Subcutaneous abdominal adipose tissue (tissue), 5 donors: ENCODE results near the gene OSM.

ENCODE experiments used
- H3K27ac ChIP-seq: one replicate; pipeline ENCODE4 v1.7.0; 2013; ENCODE audit warnings: low read depth, mild to moderate bottlenecking, inconsistent platforms, low read length, moderate library complexity
- H3K27me3 ChIP-seq, 5 donors: one replicate each; pipeline ENCODE4 v1.7.0; 2013; ENCODE audit warnings: low read length in 5 of 5, inconsistent platforms in 1 of 5; ENCODE audit not compliant: control insufficient read depth in 5 of 5, insufficient read depth in 4 of 5
- H3K36me3 ChIP-seq, 5 donors: one replicate each; pipeline ENCODE4 v1.7.0; 2013; ENCODE audit warnings: low read length in 5 of 5; ENCODE audit not compliant: control insufficient read depth in 5 of 5, insufficient read depth in 5 of 5
- H3K4me1 ChIP-seq, 5 donors: one replicate each; pipeline ENCODE4 v1.7.0; 2013; ENCODE audit warnings: low read length in 5 of 5, mild to moderate bottlenecking in 3 of 5, moderate library complexity in 1 of 5; ENCODE audit not compliant: control insufficient read depth in 5 of 5, insufficient read depth in 5 of 5
- H3K4me3 ChIP-seq, 5 donors: one replicate each; pipeline ENCODE4 v1.7.0; 2013; ENCODE audit warnings: low read length in 5 of 5, low read depth in 1 of 5
- H3K9ac ChIP-seq, 5 donors: one replicate each; pipeline ENCODE4 v1.7.0; 2013; ENCODE audit warnings: low read length in 5 of 5, mild to moderate bottlenecking in 4 of 5, moderate library complexity in 3 of 5
- H3K9me3 ChIP-seq, 5 donors: one replicate each; pipeline ENCODE4 v1.7.0; 2013; ENCODE audit warnings: low read length in 5 of 5; ENCODE audit not compliant: control insufficient read depth in 5 of 5
- donor health status: healthy.
- donor health status: healthy.
- donor health status: healthy.
- donor health status: healthy.
- donor health status: healthy.

Gene OSM

DNA sequence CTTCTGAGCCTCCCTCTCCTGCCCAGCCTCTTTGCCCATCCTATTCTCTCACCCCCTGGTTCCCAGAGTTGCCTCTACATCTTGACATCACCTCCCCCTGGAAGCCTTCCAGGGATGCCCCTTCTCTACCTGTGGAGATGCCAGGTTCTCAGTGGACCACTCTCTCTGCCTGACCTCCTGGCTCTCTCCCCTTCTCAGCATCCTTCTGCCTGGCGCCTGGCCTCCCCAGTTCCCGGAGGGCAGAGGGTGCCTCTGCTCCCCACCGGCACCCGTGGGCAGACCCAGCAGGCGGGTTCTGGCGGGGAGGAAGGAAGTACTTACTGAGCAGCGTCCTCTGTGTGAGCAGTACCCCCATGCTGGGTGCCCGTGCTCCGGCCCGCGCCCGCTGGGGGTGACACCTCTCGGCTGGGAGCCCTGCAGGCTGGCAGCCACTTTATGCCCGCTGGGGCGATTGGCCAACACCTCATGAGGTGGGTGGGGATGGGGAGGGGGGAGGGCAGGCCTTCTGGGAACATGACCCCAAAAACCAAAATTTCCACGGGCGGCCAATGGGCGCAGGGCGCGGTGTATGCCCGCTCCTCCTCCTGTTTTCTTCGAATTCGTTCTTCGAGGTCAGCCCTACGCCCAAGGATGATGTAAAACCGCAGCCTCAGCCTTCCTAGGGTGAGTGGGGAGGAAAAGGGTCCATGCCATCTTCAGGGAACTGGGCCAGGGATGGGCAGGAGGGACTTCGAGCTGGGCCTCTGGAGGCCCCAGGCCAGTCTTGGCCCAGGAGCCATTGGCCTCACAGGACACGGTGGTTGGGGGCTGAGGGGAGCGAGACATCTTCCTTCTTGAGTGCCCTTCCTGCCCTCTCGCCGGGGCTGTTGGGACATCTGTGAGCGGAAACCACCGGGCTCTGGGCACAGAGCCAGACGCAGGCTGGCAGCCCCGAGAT is at the start of gene OSM:
Gene OSM, minus strand, starts transcription at position 407 of the 937 bp plus-strand sequence. Its CDS starts 52 bp downstream, at position 355.
- H3K9ac ChIP-seq = peak within 1 kb of the TSS in 3 of 5 donors; percentile 55 to 62 (median 57)
- peak within 1 kb of the TSS; percentile 8 to 62 (median 49) for H3K4me3 ChIP-seq
- no peaks in the 10 kb centered on the region for H3K9me3 ChIP-seq
- H3K27me3 ChIP-seq = peaks cover 0 to 7% (median 3%) of the 10 kb centered on the region in 5 donors
- H3K27ac ChIP-seq = no peak within 1 kb of the TSS
- H3K36me3 ChIP-seq = no peaks in the 10 kb centered on the region
- peaks cover 0 to 52% (median 7%) of the 10 kb centered on the region in 5 donors for H3K4me1 ChIP-seq

DNA sequence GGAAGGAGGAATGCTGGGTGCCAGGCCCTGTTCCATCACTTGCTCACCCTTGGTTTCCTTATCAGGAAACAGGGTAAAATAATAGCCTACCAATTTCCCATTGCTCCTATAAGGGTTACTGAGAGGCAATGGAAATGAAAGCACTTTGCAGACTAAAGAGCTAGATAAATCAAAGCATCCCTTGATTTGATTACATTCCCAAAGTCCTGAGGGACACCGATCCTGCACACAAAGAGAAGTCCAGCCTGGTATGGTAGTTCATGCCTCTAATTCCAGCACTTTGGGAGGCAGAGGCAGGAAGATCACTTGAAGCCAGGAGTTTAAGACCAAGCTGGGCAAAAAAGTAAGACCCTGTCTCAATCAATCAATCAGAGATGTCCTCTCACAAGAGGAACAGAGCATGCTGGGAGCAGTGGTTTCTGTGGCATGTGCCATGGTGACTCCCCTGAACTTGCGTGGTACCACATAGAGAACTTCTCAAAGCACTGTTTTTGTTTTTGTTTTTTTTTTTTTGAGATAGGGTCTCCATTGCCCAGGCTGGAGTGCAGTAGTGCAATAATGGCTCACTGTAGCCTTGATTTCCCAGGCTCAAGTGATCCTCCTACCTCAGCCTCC is 49.4 kb upstream of the OSM start:
- Histone ChIP-seq H3K36me3 (peaks cover 0 to 36% (median 9%) of the 10 kb centered on the region in 5 donors), H3K27ac (peak overlapping the region; percentile 51), H3K4me1 (peaks cover 16 to 94% (median 83%) of the 10 kb centered on the region in 5 donors), H3K4me3 (no peak overlapping the region), H3K27me3 (no peaks in the 10 kb centered on the region), H3K9ac (peak overlapping the region in 1 of 5 donors; percentile 14), H3K9me3 (no peaks in the 10 kb centered on the region)

DNA sequence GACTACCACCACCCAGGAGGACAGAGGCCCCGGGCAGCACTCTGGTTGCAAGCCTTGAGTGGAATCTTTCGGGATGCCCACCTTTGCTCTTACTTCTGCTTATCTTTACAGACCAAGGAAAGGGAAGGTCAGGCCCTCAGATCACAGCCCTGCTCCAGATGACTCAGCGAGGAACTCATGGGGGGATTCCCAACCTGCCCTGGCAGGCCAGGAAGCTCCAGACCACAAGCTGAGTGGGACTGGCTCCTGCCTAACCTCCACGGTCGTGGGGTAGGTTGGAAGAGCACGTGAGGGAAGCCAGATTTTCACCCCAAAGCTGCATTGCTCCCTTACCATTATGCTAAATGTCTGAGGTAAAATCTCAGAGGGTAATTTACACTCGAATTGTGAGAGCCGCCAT is 48.3 kb upstream of the OSM start:
- Histone ChIP-seq H3K9me3 (no peaks in the 10 kb centered on the region), H3K27me3 (no peaks in the 10 kb centered on the region), H3K27ac (peak overlapping the region; percentile 51), H3K36me3 (peaks cover 0 to 27% (median 6%) of the 10 kb centered on the region in 5 donors), H3K9ac (no peak overlapping the region), H3K4me1 (peaks cover 21 to 94% (median 83%) of the 10 kb centered on the region in 5 donors), H3K4me3 (no peak overlapping the region)

DNA sequence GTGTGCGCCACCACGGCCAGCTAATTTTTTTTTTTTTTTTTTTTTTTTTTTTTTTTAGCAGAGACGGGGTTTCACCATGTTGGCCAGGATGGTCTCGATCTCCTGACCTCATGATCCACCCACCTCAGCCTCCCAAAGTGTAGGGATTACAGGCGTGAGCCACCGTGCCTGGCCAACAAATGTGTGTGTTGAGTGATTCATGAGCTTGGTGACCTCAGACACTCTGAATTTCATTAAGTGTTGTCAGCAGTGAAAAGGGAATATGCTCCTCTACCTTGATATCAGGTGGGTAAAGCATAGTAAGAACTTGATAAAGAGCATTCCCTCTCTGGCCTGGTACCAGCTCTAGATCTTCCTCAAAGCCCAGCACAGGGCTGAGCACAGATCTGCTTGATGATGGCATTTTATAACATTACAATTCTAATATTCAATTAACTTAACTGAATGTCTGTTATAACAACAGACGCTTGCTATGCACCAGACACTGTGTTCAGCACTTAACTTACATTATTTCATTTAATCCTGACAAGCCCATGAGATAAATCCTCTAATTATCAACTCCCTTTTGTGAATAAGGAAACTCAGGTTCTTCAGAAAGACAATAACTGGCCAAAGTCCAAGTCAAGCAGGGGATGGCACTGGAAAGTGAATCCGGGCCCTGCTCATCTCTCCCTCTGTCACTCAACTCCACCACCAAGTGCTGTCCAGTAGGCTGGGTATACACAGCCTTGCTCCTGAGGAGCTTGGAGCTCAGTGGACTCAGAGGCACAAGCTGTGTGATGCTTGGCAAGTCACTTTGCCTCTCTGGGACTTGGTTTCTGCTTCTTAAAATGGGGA is 47.1 kb upstream of the OSM start:
- H3K9me3 ChIP-seq = no peaks in the 10 kb centered on the region
- peaks cover 26 to 94% (median 83%) of the 10 kb centered on the region in 5 donors for H3K4me1 ChIP-seq
- H3K36me3 ChIP-seq = peaks cover 0 to 15% (median 5%) of the 10 kb centered on the region in 5 donors
- H3K4me3 ChIP-seq = no peak overlapping the region
- peak overlapping the region in 1 of 5 donors; percentile 29 for H3K9ac ChIP-seq
- peak overlapping the region; percentile 93 for H3K27ac ChIP-seq
- no peaks in the 10 kb centered on the region for H3K27me3 ChIP-seq

DNA sequence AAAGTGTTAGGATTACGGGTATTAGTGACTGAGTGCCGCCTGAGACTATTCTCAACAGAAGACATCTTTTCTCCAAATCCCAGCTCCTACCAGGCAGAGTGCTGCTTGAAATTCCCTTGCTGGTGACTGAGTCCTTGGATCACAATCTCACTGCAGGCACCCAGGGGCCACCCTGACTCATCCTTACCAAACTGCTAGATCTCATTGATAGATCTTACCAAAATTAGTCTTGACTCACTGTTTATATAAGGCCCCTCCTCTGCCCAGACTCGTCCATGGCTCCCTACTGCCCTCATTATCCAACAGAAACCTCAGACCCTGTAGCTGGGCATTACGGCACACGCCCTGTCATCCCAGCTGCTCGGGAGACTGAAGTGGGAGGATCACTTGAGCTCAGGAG is 45.4 kb upstream of the OSM start:
- Histone ChIP-seq H3K4me1 (peaks cover 34 to 92% (median 83%) of the 10 kb centered on the region in 5 donors), H3K9ac (no peak overlapping the region), H3K27ac (peak overlapping the region; percentile 93), H3K9me3 (no peaks in the 10 kb centered on the region), H3K36me3 (peaks cover 0 to 11% (median 0%) of the 10 kb centered on the region in 5 donors), H3K27me3 (no peaks in the 10 kb centered on the region), H3K4me3 (no peak overlapping the region)

DNA sequence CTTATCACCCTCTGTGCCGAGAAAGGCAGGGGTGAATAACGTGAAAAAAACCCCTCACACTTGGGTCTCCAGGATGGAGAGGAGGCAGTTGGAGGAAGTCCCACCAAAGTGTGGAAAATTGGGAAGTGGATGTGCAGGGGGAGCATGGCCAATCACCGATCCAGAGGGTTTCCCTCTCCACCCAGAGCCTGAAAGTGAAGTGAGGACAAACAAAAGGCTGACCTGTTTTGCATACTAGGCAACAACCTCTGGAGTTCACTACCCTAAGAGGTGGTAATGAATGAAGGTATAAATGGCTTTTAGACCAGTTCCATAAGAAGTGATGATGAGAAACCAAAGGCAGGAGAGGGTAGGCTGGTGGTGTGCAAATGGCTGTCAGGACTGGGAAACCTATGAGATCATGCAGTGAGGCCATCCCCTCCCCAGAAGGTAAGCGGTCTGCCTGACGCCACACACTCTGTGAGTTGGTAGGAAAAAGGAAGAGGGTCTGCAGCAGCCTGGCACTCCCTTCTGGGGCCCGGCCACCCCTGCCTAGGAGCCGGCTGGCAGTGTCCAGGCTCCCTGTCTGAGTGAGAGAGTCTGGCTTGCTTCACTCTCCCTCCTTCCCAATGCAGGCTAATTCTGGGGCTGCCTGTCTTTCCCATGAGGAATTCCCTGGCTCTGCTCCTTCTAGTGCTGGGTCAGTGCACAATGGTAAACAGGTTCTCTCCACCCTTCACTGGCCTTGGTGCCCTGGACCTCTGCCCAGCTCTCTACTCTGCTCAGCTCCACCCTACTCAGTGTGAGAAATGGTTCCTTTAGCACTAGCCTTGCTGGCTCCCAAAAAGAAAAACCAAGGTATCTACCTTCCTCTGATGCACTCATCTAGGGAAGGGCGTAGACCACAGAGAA is 44.5 kb upstream of the OSM start:
- Histone ChIP-seq H3K4me1 (peaks cover 40 to 92% (median 86%) of the 10 kb centered on the region in 5 donors), H3K27ac (peak overlapping the region; percentile 93), H3K27me3 (no peaks in the 10 kb centered on the region), H3K9me3 (no peaks in the 10 kb centered on the region), H3K36me3 (peaks cover 0 to 7% (median 0%) of the 10 kb centered on the region in 5 donors), H3K4me3 (peak overlapping the region; percentile 3 to 45 (median 11)), H3K9ac (peak overlapping the region in 4 of 5 donors; percentile 16 to 57 (median 54))

DNA sequence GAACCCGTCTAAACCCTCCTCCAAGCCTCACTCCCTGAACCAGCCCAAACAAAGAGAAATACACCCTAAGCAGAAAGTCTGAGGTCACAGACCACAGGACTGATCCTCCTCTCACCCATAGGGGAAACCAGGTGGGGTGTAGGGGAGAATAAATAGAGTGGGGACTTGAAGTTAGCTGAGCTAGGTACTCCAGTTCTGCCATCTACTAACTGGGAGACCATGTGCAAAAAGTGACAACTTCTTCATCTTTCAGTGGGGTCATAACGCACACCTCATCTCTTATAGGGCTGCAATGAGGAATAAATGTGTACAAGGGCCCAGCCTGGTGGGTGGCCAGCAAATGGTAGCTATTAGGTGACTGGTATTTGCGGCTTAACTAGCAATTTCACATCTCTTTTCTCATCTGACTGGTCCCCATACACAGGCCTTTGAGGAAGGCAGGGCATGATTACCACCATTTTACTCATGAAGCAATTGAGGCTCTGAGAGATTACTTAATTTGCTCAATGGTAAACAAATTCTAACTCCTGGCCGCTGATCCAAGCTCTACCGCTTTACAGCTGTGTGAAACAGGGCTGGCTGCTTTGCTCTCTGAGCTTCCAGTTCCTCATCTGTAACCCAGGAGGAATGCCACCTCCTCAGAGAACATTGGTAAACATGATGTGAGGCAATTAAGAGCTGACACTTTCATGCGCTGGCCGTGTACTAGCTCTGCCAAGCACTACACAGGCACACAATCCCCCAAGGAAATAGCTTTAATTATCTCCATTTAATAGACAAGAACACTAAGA is 43.5 kb upstream of the OSM start:
- H3K9ac ChIP-seq = peak overlapping the region in 3 of 5 donors; percentile 54 to 78 (median 57)

DNA sequence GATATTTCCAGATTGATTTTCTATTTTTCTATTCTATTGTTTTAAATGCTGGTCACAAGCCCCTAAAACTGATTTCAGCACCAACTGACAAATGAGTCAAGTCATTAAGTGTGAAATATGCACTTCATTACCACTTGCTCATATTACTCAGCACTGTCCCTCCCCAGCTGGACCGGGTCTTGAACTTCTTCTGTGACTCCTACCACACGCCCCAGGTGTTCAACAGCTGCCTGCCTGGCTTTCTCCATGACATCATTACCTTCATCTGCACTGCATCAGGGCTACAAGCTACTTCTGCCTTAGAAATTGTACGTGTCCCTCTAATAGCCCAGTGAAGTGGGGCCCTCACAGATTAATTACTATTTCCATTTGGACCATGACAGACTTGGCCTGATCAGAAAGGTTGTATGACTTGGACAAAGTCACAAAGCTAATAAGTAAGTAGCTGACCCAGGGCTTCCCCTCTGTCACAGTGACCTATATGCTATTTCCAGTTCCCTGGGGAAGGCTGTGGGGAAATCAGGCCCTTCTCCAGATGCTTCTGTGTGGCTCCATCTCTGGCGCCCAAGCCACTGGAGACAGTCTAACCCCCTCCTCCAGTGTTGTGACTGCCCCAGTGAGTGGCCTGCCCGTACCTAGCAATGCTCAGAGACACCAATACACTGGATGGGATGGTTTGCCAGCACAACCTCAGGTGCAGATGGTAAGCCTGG is 42.0 kb upstream of the OSM start:
- H3K4me1 ChIP-seq = peaks cover 61 to 96% (median 95%) of the 10 kb centered on the region in 5 donors
- H3K9ac ChIP-seq = peak overlapping the region in 3 of 5 donors; percentile 1 to 26 (median 6)
- H3K27ac ChIP-seq = peak overlapping the region; percentile 93
- H3K4me3 ChIP-seq = peak overlapping the region in 1 of 5 donors; percentile 13
- H3K27me3 ChIP-seq = no peaks in the 10 kb centered on the region
- no peaks in the 10 kb centered on the region for H3K9me3 ChIP-seq
- peaks cover 0 to 4% (median under 1%) of the 10 kb centered on the region in 5 donors for H3K36me3 ChIP-seq

More for the DNA sequence above, 43.5 kb upstream of the OSM start:
- H3K36me3 ChIP-seq = peaks cover 0 to 3% (median 0%) of the 10 kb centered on the region in 5 donors
- H3K4me1 ChIP-seq = peaks cover 48 to 93% (median 88%) of the 10 kb centered on the region in 5 donors
- H3K4me3 ChIP-seq = peak overlapping the region in 1 of 5 donors; percentile 45
- no peaks in the 10 kb centered on the region for H3K9me3 ChIP-seq
- H3K27me3 ChIP-seq = no peaks in the 10 kb centered on the region
- H3K27ac ChIP-seq = peak overlapping the region; percentile 93
